ENCODE measurements around the gene MLH3. TPM values are rescaled to one million over a fixed set of nuclear protein-coding genes. Genes with fewer than 3 reads are reported as not detected.

MLH3 gene
- 10.3 and 20.6 TPM in 2 replicates for total RNA-seq (2014; rRNA removed; shearing (Covaris generic))

- H3K4me1 ChIP-seq (replicated peaks) = peaks cover 41% of the 10 kb centered on the region
- no peaks in the 10 kb centered on the region for H3K9me3 ChIP-seq (replicated peaks)
- peak within 1 kb of the TSS; percentile 81 for H3K27ac ChIP-seq
- H3K27me3 ChIP-seq (replicated peaks) = no peaks in the 10 kb centered on the region
- DNase-seq (ENCODE audit: low read depth in 1 of 2, low spot score in 2 of 2) = peak; percentile 76 to 86
- peaks cover 26% of the 10 kb centered on the region for H3K36me3 ChIP-seq
- H3K4me3 ChIP-seq = peak within 1 kb of the TSS; percentile 62
Measured at GRCh38 chr14:75050852-75051555, at the start of gene MLH3. TSS of gene MLH3 (minus strand) at chr14:75051467. CDS start at chr14:75049655, 1,812 bp downstream.

GRCh38 chr14:75098682-75099081, 47.4 kb upstream of the MLH3 start:
- Histone ChIP-seq H3K4me1 (replicated peaks) (no peaks in the 10 kb centered on the region), H3K9me3 (replicated peaks) (no peaks in the 10 kb centered on the region), H3K27ac (no peak overlapping the region), H3K36me3 (peaks cover 61% of the 10 kb centered on the region), H3K27me3 (replicated peaks) (no peaks in the 10 kb centered on the region), H3K4me3 (no peak overlapping the region)
- DNase-seq (ENCODE audit: low read depth in 1 of 2, low spot score in 2 of 2) = no peak

- Histone ChIP-seq H3K27me3 (replicated peaks) (no peaks in the 10 kb centered on the region), H3K36me3 (peaks cover 56% of the 10 kb centered on the region), H3K27ac (no peak overlapping the region), H3K4me1 (replicated peaks) (no peaks in the 10 kb centered on the region), H3K4me3 (no peak overlapping the region), H3K9me3 (replicated peaks) (no peaks in the 10 kb centered on the region)
- no peak for DNase-seq (ENCODE audit: low read depth in 1 of 2, low spot score in 2 of 2)
Measured at GRCh38 chr14:75098212-75098611, 46.9 kb upstream of the MLH3 start.

GRCh38 chr14:75096959-75097358, 45.7 kb upstream of the MLH3 start:
- Histone ChIP-seq H3K9me3 (replicated peaks) (no peaks in the 10 kb centered on the region), H3K36me3 (peaks cover 57% of the 10 kb centered on the region), H3K4me3 (no peak overlapping the region), H3K27ac (no peak overlapping the region), H3K27me3 (replicated peaks) (no peaks in the 10 kb centered on the region), H3K4me1 (replicated peaks) (no peaks in the 10 kb centered on the region)
- no peak for DNase-seq (ENCODE audit: low read depth in 1 of 2, low spot score in 2 of 2)

DNA sequence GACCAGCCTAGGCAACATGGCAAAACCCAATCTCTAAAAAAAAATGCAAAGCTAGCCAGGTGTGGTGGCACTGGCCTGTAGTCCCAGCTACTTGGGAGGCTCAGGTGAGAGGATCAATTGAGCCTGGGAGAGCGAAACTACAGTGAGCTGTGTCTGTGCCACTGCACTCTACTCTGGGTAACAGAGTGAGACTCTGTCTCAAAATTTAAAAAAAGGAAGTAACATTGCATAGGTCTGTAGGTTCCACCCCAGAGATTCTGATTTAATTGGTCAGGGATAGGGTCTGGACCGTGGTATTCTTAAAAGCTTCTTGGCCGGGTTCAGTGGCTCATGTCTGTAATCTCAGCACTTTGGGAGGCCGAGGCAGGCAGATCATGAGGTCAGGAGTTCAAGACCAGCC, 44.4 kb upstream of the MLH3 start:
- no peaks in the 10 kb centered on the region for H3K9me3 ChIP-seq (replicated peaks)
- H3K4me3 ChIP-seq = no peak overlapping the region
- no peaks in the 10 kb centered on the region for H3K27me3 ChIP-seq (replicated peaks)
- H3K27ac ChIP-seq = no peak overlapping the region
- H3K36me3 ChIP-seq = peaks cover 46% of the 10 kb centered on the region
- no peaks in the 10 kb centered on the region for H3K4me1 ChIP-seq (replicated peaks)
- no peak for DNase-seq (ENCODE audit: low read depth in 1 of 2, low spot score in 2 of 2)

GRCh38 chr14:75094896-75095295, 43.6 kb upstream of the MLH3 start:
- peaks cover 44% of the 10 kb centered on the region for H3K36me3 ChIP-seq
- DNase-seq (ENCODE audit: low read depth in 1 of 2, low spot score in 2 of 2) = no peak
- no peak overlapping the region for H3K27ac ChIP-seq
- H3K27me3 ChIP-seq (replicated peaks) = no peaks in the 10 kb centered on the region
- no peak overlapping the region for H3K4me3 ChIP-seq
- no peaks in the 10 kb centered on the region for H3K4me1 ChIP-seq (replicated peaks)
- no peaks in the 10 kb centered on the region for H3K9me3 ChIP-seq (replicated peaks)

DNA sequence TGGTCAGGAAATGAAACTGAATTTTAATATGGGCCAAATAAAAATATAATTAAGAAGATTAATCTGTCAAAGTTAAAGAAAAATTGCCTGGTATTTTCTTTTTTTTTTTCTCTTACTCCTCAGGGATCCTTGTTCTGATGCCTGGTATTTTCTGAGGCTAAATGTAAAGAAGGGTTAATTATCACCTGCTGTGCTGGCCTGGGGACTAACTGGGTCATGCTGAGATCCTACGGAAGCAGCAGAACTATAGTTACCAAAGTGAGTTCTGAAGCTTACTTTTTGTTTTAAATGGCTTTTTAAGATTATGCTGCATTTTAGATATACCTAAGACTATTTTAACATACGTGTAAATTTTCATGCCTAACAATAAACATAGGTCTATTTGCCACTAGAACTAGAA, 41.4 kb upstream of the MLH3 start:
- H3K27me3 ChIP-seq (replicated peaks) = no peaks in the 10 kb centered on the region
- no peak overlapping the region for H3K27ac ChIP-seq
- no peaks in the 10 kb centered on the region for H3K4me1 ChIP-seq (replicated peaks)
- H3K9me3 ChIP-seq (replicated peaks) = no peaks in the 10 kb centered on the region
- no peak for DNase-seq (ENCODE audit: low read depth in 1 of 2, low spot score in 2 of 2)
- H3K4me3 ChIP-seq = no peak overlapping the region
- H3K36me3 ChIP-seq = peaks cover 35% of the 10 kb centered on the region

- no peaks in the 10 kb centered on the region for H3K27me3 ChIP-seq (replicated peaks)
- no peaks in the 10 kb centered on the region for H3K4me1 ChIP-seq (replicated peaks)
- no peaks in the 10 kb centered on the region for H3K9me3 ChIP-seq (replicated peaks)
- DNase-seq (ENCODE audit: low read depth in 1 of 2, low spot score in 2 of 2) = no peak
- no peak overlapping the region for H3K4me3 ChIP-seq
- peaks cover 41% of the 10 kb centered on the region for H3K36me3 ChIP-seq
- no peak overlapping the region for H3K27ac ChIP-seq
Measured at GRCh38 chr14:75091251-75091650, 40.0 kb upstream of the MLH3 start.

DNA sequence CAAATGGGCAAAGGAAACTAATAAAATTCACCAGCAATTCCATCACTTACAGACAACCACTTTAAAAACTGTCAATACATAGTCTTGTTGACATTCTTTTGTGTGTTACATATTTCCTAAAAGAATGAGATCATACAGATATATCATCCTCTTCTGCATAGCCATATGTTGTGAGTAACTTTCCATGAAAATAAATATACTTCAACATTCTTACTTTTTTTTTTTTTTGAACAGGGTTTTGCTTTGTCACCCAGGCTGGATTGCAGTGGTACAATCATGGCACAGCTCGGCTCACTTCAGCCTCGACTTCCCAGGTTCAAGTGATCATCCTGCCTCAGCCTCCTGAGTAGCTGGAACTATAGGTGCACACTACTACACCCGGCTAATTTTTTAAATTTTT, 39.1 kb upstream of the MLH3 start:
- no peak for DNase-seq (ENCODE audit: low read depth in 1 of 2, low spot score in 2 of 2)
- no peaks in the 10 kb centered on the region for H3K4me1 ChIP-seq (replicated peaks)
- no peak overlapping the region for H3K27ac ChIP-seq
- no peak overlapping the region for H3K4me3 ChIP-seq
- H3K27me3 ChIP-seq (replicated peaks) = no peaks in the 10 kb centered on the region
- H3K9me3 ChIP-seq (replicated peaks) = no peaks in the 10 kb centered on the region
- peaks cover 46% of the 10 kb centered on the region for H3K36me3 ChIP-seq

- peak; percentile 42 to 56 for DNase-seq (ENCODE audit: low read depth in 1 of 2, low spot score in 2 of 2)
- no peaks in the 10 kb centered on the region for H3K27me3 ChIP-seq (replicated peaks)
- H3K4me3 ChIP-seq = no peak overlapping the region
- H3K9me3 ChIP-seq (replicated peaks) = no peaks in the 10 kb centered on the region
- H3K27ac ChIP-seq = no peak overlapping the region
- peaks cover 46% of the 10 kb centered on the region for H3K36me3 ChIP-seq
- H3K4me1 ChIP-seq (replicated peaks) = no peaks in the 10 kb centered on the region
Measured at GRCh38 chr14:75088566-75089373, 37.5 kb upstream of the MLH3 start.

DNA sequence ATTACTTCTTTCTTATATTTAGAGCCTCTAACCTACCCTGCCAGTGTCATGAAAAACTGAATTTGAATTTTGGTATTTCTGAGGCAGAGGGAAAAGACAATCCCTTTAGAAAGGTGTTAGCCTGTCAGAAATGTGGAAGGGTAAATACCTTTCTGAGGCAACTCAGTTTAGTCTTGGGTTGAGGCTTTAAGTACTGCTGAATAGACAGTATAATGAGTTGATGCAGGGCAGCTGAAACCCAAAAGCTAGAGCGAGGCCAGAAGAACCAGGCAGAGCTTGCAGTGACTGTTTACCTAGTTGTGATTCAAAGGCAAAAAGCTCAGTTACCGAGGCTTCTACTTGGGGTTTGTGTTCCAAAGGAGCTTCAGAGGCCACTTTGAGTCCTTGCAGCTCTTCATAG, 36.9 kb upstream of the MLH3 start:
- no peak for DNase-seq (ENCODE audit: low read depth in 1 of 2, low spot score in 2 of 2)
- Histone ChIP-seq H3K4me1 (replicated peaks) (no peaks in the 10 kb centered on the region), H3K27ac (no peak overlapping the region), H3K27me3 (replicated peaks) (no peaks in the 10 kb centered on the region), H3K9me3 (replicated peaks) (no peaks in the 10 kb centered on the region), H3K36me3 (peaks cover 50% of the 10 kb centered on the region), H3K4me3 (no peak overlapping the region)

GRCh38 chr14:75084513-75084912, 33.2 kb upstream of the MLH3 start:
- Histone ChIP-seq H3K27me3 (replicated peaks) (no peaks in the 10 kb centered on the region), H3K4me3 (no peak overlapping the region), H3K36me3 (peaks cover 61% of the 10 kb centered on the region), H3K4me1 (replicated peaks) (no peaks in the 10 kb centered on the region), H3K9me3 (replicated peaks) (no peaks in the 10 kb centered on the region), H3K27ac (no peak overlapping the region)
- no peak for DNase-seq (ENCODE audit: low read depth in 1 of 2, low spot score in 2 of 2)

- no peaks in the 10 kb centered on the region for H3K9me3 ChIP-seq (replicated peaks)
- no peaks in the 10 kb centered on the region for H3K4me1 ChIP-seq (replicated peaks)
- peaks cover 58% of the 10 kb centered on the region for H3K36me3 ChIP-seq
- no peak for DNase-seq (ENCODE audit: low read depth in 1 of 2, low spot score in 2 of 2)
- H3K27ac ChIP-seq = no peak overlapping the region
- H3K27me3 ChIP-seq (replicated peaks) = no peaks in the 10 kb centered on the region
- no peak overlapping the region for H3K4me3 ChIP-seq
Measured at GRCh38 chr14:75083271-75083670, 32.0 kb upstream of the MLH3 start.

GRCh38 chr14:75081660-75082229, 30.5 kb upstream of the MLH3 start:
- Histone ChIP-seq H3K4me1 (replicated peaks) (no peaks in the 10 kb centered on the region), H3K27me3 (replicated peaks) (no peaks in the 10 kb centered on the region), H3K9me3 (replicated peaks) (no peaks in the 10 kb centered on the region), H3K27ac (no peak overlapping the region), H3K4me3 (no peak overlapping the region), H3K36me3 (peaks cover 43% of the 10 kb centered on the region)
- DNase-seq (ENCODE audit: low read depth in 1 of 2, low spot score in 2 of 2) = no peak
